Stimulated activated effector memory CD8-positive, alpha-beta T cell treated with anti-CD3 and anti-CD28 coated beads, Interleukin-12 subunit alpha, Interleukin-12 subunit beta, amount 100 ng/mL, for 72 hours (primary cell): ENCODE measurements around the gene ANO7.

Experiments
- ATAC-seq: fragments of 150-1000 bp; cut with Tn5 transposase; 2 replicates; pipeline ENCODE4 v1.10.0; 2021
- DNase-seq, 2 donors: peaks; one replicate each; pipeline ENCODE4 v3.0.0; 2021 to 2022; ENCODE audit warnings: low spot score in 2 of 2
- H3K27ac Mint-ChIP-seq: one replicate; pipeline ENCODE4 v1.8.0; 2022; ENCODE audit warnings: mild to moderate bottlenecking, mixed read lengths
- H3K36me3 Mint-ChIP-seq: one replicate; pipeline ENCODE4 v1.8.0; 2022; ENCODE audit warnings: mild to moderate bottlenecking, mixed read lengths
- H3K4me1 Mint-ChIP-seq: one replicate; pipeline ENCODE4 v1.8.0; 2022; ENCODE audit warnings: mixed read lengths
- H3K4me3 Mint-ChIP-seq: one replicate; pipeline ENCODE4 v1.8.0; 2022; ENCODE audit warnings: mild to moderate bottlenecking, mixed read lengths
- H3K9me3 Mint-ChIP-seq: one replicate; pipeline ENCODE4 v1.8.0; 2022; ENCODE audit warnings: mixed read lengths

The ANO7 gene

DNA sequence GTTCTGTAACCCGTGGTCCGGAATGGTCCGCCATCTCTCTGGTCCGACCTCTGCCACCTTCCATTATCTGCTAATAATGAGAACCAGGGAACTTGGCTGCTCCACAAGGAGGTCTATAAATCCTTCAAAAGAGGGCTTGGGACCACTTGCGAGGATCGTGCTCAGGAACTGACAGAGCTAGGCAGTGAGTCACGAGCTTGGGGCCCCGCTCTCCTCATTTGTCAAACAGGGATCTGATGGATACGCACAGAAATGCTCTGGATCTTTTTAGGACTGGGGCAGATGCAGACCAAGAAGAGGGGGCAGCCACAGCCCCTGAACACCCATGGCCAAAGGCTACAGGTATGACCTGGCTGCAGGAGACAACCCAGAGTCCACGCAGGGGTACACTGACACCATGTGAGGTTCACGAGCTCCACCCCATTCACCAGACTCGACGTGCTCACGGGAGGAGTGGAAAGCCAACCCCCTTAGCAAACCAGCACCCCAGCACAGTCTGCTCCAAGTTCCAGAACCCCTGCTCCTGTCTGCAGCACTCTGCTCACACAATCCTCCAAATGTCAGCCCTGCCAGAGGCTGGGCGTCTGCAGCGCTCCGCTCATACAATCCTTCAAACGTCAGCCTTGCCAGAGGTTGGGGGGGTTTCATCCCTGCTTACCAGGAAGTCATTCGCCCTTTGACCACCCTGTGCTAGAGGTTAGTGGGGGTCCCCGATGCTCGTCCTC, 45.8 kb downstream of the ANO7 start:
- ATAC-seq, result no peak
- no peaks in the 10 kb centered on the region for H3K4me1 Mint-ChIP-seq
- peak overlapping the region; percentile 63 for H3K27ac Mint-ChIP-seq
- H3K9me3 Mint-ChIP-seq, result no peaks in the 10 kb centered on the region
- H3K4me3 Mint-ChIP-seq, result no peak overlapping the region
- peaks cover 100% of the 10 kb centered on the region for H3K36me3 Mint-ChIP-seq
- DNase-seq, result no peak

DNA sequence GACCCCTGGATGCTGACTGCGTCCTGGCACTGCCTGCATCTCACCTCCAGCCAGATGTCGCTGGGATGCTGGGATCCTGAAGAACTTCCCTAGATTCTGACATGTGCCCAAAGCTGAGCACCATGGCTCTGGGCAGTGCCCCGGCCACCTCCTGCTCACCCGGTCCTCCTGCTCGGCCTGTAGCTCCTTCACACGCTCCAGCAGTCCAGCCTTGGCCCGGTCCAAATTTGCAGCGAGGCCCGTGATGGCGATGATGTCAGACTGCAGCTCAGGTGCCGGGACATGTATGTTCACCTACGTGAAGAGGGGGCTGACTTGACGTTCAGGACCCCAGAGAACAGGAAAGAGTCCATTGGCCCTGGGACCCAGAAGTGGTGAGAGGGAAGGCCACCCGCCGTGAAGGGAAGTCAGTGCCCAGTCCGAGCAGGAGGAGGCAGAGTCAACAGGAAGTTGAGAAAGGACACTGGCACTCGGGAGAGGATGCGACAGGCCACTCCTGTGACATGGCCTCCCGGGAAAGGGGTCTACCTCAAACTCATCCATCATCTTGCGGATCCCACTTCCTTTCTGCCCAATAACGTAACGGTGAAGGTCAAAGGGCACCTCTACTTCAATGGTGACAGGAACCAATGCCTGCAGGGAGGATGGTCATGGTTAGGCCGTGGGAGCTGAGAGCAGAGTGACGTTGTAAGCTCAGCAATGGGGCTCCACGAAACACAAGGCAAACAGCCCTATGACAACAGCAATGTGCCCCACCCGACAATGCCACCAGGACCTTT, 46.7 kb downstream of the ANO7 start:
- H3K9me3 Mint-ChIP-seq, result no peaks in the 10 kb centered on the region
- no peak overlapping the region for H3K4me3 Mint-ChIP-seq
- DNase-seq, result no peak
- peak overlapping the region; percentile 63 for H3K27ac Mint-ChIP-seq
- H3K4me1 Mint-ChIP-seq, result no peaks in the 10 kb centered on the region
- H3K36me3 Mint-ChIP-seq, result peaks cover 100% of the 10 kb centered on the region
- no peak for ATAC-seq

DNA sequence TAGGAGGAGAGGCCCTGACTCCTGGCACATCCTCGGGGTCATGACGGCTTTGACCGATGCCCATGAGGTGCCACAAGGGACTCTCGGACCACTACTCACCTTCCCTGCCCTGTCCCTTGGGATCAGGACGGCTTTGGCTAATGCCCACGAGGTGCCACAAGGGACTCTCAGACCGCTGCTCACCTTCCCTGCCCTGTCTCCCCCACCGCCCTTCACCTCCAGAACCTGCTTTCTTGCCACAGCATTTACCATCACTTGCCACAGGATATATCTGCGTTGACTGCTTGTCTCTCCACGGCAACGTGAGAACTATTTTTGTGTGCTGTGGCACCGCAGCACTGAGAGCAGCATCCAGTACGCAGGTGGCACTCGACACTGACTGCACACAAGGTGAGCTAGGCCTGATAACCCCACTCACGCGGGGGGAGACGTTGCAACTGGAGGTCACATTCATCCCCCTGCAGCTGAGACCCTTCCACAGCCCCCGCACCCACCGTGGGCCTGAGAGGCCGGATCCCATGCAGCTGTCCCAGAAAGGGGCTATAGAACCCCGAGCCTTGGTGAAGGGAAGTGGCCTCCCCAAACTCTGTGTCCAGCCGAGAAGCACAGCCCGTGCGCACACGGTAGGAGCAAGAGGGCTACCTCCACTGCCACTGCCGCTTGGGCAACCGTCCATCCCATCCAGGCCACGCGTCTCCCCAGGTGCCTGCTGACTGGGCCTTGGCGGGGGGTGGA, 47.5 kb downstream of the ANO7 start:
- Mint-ChIP-seq H3K36me3 (peaks cover 100% of the 10 kb centered on the region), H3K9me3 (no peaks in the 10 kb centered on the region), H3K4me3 (no peak overlapping the region), H3K27ac (peak overlapping the region; percentile 38), H3K4me1 (no peaks in the 10 kb centered on the region)
- ATAC-seq (no peak), DNase-seq (no peak)

DNA sequence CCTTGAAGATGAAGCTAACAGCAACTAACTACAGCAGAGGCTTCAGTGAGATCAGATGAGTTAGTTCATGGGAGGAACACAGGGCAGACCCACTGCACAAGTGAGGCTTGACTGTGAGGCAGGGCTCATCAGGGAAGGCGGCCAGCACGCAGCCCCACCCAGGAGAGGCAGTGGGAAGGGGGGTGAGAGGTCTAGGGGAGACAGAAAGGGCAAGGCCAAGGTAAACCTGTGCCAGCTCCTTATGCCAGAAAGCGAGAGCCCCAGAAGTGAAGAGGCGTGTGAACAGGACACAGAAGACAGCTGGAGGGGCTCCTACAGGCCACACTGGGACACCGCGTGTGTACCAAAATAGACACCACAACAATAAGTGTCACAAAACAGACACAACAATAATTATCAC, 48.6 kb downstream of the ANO7 start:
- ATAC-seq, result no peak
- Mint-ChIP-seq H3K36me3 (peaks cover 100% of the 10 kb centered on the region), H3K27ac (peak overlapping the region; percentile 38), H3K4me3 (no peak overlapping the region), H3K4me1 (no peaks in the 10 kb centered on the region), H3K9me3 (no peaks in the 10 kb centered on the region)
- no peak for DNase-seq

DNA sequence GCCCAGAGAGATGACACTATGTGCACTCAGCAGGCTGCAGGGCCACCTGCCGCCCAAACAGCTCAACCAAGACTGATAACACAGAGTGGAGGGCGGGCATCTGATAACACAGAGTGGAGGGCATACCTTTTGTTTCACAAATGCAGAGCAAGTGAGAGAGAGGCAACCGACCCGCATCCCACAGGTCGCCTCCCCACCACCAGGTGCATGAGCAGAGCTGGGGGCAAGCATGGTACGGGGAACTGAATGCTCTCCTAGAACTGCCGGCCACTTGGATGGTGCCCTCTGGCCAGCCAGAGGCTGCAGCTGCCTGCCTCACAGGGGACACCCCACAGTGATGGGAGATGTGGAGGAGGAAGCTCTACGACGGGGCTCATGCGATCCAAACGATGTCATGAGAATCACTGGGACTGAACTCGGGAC, 49.5 kb downstream of the ANO7 start:
- no peaks in the 10 kb centered on the region for H3K4me1 Mint-ChIP-seq
- peaks cover 100% of the 10 kb centered on the region for H3K36me3 Mint-ChIP-seq
- no peak overlapping the region for H3K4me3 Mint-ChIP-seq
- no peak for ATAC-seq
- DNase-seq, result no peak
- H3K9me3 Mint-ChIP-seq, result no peaks in the 10 kb centered on the region
- peak overlapping the region; percentile 38 for H3K27ac Mint-ChIP-seq

DNA sequence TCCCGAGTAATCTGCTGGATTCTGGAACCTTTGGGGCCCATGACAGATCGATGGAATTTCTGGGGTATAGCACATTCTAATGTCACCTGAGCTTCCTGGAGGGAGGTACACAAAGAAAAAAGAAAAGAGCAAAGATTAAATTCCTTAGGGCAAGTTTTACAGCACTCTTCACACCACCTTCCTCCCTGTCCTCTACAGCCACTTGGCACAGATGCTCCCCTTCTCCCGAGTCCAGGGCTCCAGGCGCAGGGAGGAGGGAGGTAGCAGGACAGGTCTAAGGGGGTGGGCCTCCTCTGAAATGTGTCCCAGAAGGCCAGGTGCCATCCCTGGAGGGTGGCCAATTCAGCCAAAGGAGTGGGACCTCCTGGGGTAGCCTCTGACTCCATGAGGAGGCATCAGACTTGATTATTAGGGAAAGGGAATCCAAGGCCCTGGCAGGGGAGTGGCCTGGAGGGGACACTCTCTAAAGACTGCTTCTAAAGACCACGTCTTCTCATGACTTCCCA, 50.3 kb downstream of the ANO7 start:
- Mint-ChIP-seq H3K9me3 (no peaks in the 10 kb centered on the region), H3K27ac (peak overlapping the region; percentile 52), H3K4me1 (no peaks in the 10 kb centered on the region), H3K36me3 (peaks cover 100% of the 10 kb centered on the region), H3K4me3 (no peak overlapping the region)
- DNase-seq (no peak), ATAC-seq (no peak)

DNA sequence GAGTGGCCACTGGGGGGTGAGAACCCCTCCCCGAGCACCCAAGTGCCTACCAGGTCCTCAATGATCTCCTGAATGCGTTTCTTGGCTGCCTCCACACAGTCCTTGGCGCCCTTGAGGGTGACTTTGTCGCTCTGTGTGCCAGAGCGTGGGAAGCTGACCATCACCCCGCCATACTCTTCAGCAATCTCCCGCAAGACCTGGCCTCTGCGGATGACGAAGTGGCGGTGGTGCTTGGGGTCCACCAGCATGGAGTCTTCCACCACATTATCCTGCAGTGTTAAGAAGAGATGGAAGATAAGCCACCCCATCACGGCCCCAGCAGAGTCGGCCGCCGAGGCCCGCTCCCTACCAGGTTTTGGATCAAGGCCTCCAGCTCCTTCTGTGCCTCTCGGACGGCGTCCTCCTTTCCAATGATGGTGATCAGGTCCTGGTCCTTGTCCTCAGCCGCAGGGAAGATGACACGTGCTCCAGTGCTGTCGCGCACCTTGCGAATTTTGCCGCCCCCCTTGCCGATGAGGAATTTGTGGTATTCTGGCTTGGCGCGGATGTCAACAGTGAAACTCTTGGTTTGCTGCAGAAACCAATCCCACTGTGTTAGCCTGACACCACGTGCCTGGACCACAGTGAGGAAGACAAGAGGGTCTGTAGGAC, 51.2 kb downstream of the ANO7 start:
- ATAC-seq, result no peak
- Mint-ChIP-seq H3K4me1 (no peaks in the 10 kb centered on the region), H3K9me3 (no peaks in the 10 kb centered on the region), H3K36me3 (peaks cover 100% of the 10 kb centered on the region), H3K27ac (peak overlapping the region; percentile 52), H3K4me3 (no peak overlapping the region)
- DNase-seq, result no peak

DNA sequence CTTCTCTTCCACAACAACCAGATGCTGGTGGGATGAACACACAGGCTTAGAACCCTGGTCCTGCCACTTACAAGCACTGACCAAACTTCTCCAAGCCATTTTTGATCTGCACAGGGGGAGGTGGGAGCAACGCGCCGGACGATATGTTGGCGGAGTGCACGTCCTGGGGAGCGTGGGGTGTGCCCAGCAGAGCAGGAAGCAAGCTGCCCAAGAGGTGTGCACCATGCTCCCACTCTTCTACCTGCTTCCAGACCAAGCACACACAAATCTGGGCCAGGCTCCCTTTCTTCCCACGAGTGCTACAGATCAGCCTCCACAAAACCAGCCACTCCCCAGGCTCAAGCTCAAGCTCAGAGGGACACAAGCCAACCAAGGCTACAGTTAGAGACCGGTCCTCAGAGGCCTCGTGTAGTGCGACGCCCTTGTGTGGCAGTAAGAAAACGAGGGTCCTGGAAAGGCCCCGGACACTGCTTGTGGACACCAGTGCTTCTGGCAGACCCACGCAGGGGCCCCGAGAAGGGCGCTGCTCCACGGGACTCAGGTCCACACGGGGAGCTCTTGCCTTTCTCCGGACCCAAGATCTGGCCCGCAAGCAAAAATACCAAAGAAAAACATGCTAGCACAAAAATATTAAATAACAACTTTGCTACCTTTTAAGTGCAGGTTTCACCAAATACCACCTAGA, 52.0 kb downstream of the ANO7 start:
- Mint-ChIP-seq H3K4me1 (no peaks in the 10 kb centered on the region), H3K27ac (no peak overlapping the region), H3K36me3 (peaks cover 100% of the 10 kb centered on the region), H3K4me3 (no peak overlapping the region), H3K9me3 (no peaks in the 10 kb centered on the region)
- ATAC-seq (no peak), DNase-seq (no peak)

DNA sequence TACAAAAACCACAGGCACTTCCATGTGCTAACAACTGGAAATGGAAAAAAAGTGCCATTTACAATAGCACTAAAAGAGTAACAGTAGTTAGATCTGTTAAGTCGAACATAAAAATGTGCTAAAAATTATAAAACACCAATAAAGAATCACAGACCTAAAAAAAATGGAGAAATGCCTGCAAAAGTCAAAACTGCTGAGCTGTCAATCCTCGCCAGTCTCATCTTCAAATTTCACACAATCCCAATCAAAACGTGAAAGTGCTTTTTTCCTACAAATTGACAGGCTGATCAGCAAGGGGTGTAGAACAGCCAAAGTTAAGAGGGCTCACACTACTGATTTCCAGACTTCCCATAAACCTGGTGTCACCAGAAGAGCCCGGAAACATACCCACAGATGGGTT, 53.2 kb downstream of the ANO7 start:
- no peak overlapping the region for H3K4me3 Mint-ChIP-seq
- no peak for ATAC-seq
- DNase-seq, result no peak
- H3K27ac Mint-ChIP-seq, result no peak overlapping the region
- H3K9me3 Mint-ChIP-seq, result no peaks in the 10 kb centered on the region
- H3K4me1 Mint-ChIP-seq, result no peaks in the 10 kb centered on the region
- H3K36me3 Mint-ChIP-seq, result peaks cover 100% of the 10 kb centered on the region

DNA sequence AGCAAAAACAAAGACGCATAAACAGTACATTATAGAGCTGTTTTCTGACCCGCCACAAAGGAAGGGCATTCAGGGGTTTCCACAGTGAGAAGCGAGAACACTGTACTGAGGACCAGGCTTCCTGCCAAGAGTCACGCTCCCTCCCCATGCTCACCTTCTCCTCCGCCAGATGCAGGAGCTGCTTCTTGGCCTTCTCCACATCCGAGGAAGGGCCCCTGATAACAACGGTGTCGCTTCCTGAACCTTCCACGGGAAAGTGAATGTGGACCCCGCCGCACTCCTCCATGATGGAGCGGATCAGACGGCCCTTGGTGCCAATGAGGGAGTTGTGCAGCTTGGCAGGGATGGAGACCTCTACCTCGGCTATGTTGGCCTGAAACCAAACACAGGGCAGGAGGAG, 53.8 kb downstream of the ANO7 start:
- H3K4me1 Mint-ChIP-seq, result no peaks in the 10 kb centered on the region
- no peaks in the 10 kb centered on the region for H3K9me3 Mint-ChIP-seq

DNA sequence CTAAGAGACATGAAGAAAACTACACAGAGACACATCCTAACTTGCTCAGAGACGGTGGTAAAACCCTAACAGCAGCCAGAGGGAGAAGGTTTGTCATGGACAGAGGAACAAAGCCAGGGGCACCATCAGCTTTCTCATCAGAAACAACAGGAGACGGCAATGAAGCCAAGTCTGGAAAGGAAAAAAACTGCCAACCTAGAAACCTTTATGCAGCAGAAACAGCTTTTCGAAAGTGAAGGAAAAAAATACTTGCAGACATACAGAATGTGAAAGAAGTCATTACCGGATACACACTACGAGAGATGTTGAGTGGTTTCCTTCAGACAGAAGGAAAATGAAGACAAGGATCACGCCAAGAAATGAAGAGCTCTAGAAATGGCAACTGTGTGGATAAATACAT, 55.9 kb downstream of the ANO7 start:
- peaks cover 100% of the 10 kb centered on the region for H3K36me3 Mint-ChIP-seq
- H3K27ac Mint-ChIP-seq, result no peak overlapping the region
- no peak overlapping the region for H3K4me3 Mint-ChIP-seq
- no peaks in the 10 kb centered on the region for H3K9me3 Mint-ChIP-seq
- ATAC-seq (no peak), DNase-seq (no peak)
- H3K4me1 Mint-ChIP-seq, result no peaks in the 10 kb centered on the region

More for the DNA sequence above, 53.8 kb downstream of the ANO7 start:
- Mint-ChIP-seq H3K36me3 (peaks cover 100% of the 10 kb centered on the region), H3K4me3 (no peak overlapping the region), H3K27ac (peak overlapping the region; percentile 32)
- ATAC-seq (no peak), DNase-seq (no peak)

DNA sequence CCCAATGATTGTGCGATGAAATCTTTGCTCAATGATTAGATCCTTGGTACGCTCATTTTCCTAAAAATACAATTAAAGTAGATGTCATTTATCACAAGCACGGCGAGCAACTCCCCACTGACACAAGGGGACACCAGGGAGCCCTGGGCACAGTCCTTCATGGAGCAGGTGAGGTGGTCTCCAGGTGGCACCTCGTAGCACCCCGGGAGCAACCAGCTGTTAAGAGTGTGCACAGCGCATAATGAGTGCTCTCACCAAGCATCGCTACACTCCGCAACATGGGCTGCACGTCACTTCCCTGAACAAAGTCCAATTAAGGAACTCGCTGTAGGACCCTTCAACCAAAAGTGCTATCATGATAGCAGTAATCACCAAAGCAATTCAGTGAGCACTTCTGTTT, 59.8 kb downstream of the ANO7 start:
- no peaks in the 10 kb centered on the region for H3K4me1 Mint-ChIP-seq
- H3K27ac Mint-ChIP-seq, result no peak overlapping the region
- H3K4me3 Mint-ChIP-seq, result no peak overlapping the region
- peaks cover 100% of the 10 kb centered on the region for H3K36me3 Mint-ChIP-seq
- no peak for ATAC-seq
- H3K9me3 Mint-ChIP-seq, result no peaks in the 10 kb centered on the region
- no peak for DNase-seq

DNA sequence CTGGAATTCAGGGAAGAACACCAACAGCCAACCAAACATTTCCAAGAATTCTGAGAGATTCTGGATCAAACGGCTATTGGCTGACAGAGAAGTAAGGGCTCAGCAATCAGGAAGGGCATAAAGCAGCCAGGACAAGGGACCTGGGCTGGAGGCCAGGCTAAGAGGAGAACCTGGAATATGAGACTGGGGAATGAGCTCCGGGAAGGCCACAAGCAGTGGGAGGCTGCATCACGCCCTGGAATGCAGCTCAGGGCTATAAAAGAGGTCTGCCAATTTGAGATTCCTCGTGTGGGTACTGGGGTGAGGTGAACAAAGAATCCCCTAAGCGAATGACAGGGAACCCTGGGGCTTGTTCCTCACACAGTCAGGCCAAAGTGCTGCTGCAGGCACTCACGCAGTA, 60.4 kb downstream of the ANO7 start:
- H3K9me3 Mint-ChIP-seq, result no peaks in the 10 kb centered on the region
- peaks cover 100% of the 10 kb centered on the region for H3K36me3 Mint-ChIP-seq
- H3K4me1 Mint-ChIP-seq, result no peaks in the 10 kb centered on the region
- no peak overlapping the region for H3K27ac Mint-ChIP-seq
- DNase-seq, result no peak
- H3K4me3 Mint-ChIP-seq, result no peak overlapping the region
- no peak for ATAC-seq

DNA sequence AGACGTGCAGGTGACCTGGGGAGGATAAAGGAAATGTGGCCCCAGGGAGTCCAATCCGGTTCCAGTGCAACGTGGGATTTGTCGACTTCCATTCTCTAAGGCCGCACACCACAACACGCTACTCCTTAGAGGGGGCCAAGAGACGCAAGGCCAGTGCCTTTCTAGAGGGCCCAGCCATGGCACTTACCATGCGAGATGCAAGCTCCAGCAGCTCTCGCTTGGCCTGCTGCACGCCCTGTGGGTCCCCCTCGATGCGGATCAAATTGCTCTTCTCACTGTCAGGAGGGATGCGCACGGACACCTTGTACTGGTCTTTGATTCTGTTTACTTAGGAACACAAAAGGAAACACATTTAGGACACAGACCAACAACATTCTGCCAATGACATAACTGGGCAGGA, 61.2 kb downstream of the ANO7 start:
- Mint-ChIP-seq H3K4me3 (no peak overlapping the region), H3K9me3 (no peaks in the 10 kb centered on the region), H3K27ac (no peak overlapping the region), H3K4me1 (no peaks in the 10 kb centered on the region), H3K36me3 (peaks cover 100% of the 10 kb centered on the region)
- DNase-seq (no peak), ATAC-seq (no peak)
